Activated effector memory CD4-positive, alpha-beta T cell treated with Interleukin-2 at 50 U/mL for 16 hours (primary cell): ENCODE data around the gene LSP1.

Source experiments
- DNase-seq: peaks from one replicate; pipeline ENCODE4 v3.0.0-alpha.2; 2020

LSP1 gene

GRCh38 chr11:1893581-1894359, 40.9 kb downstream of the LSP1 start:
- no peak for DNase-seq

DNA sequence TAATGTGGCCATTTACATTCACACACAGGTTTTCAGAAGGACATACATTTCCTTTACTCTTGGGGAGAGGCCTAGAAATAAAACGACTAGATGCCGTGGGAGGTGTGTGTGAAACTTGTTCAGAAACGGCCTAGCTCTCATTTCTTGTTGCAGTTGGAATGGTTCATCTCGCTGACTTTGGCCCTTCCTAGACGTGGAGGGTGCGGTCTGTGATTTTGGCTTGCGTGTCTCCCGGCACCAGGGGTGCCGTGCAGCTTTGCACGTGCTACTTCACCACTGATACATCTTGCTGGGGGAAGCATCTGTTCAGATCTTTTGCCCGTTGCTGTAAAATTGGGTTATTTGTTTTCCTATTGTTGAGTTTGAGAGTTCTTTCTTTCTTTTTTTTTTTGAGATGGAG, 41.9 kb downstream of the LSP1 start:
- no peak for DNase-seq

GRCh38 chr11:1896468-1896867, 43.6 kb downstream of the LSP1 start:
- DNase-seq = no peak

DNA sequence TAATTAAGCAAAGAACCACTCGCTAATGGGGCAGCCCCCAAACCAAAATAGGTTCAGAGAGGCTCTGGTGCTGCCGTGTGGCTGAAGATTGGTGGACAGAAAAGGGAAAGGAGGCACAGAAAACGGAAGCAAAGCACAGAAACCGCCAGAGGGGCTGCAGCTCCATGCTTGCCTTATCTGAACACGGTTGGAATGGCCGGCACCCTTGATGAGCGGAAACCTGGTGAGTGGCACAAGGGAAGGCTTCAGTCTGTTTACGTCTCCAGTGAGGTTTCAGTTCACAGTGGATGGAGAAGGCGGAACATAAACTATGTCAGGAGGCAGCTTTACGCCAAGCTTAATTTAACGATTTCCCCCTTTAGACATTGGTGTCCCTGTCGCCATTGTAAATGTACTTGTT, 44.0 kb downstream of the LSP1 start:
- DNase-seq = no peak

- DNase-seq = no peak
These were observed 46.2 kb downstream of the LSP1 start for GRCh38 chr11:1899090-1899489.

DNA sequence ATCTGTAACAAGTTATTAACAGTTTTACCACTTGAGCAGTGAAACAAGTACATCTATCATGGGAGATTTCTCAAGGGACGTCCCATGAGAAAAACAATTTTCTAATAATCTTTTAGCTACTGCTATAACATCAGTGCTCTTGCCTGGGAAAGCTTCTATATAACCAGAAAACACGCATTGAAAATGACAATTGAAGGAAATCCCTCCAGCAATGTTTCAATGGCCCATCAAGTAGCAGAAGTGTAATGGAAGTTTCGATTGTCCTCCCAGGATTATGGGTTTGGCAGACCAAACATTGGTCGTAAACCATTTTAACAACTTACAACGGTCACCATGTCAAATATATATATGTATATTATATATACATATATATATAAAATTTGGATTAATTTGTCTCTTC, 46.8 kb downstream of the LSP1 start:
- no peak for DNase-seq

- DNase-seq = no peak
These were observed 53.3 kb downstream of the LSP1 start for GRCh38 chr11:1906181-1906580.

DNA sequence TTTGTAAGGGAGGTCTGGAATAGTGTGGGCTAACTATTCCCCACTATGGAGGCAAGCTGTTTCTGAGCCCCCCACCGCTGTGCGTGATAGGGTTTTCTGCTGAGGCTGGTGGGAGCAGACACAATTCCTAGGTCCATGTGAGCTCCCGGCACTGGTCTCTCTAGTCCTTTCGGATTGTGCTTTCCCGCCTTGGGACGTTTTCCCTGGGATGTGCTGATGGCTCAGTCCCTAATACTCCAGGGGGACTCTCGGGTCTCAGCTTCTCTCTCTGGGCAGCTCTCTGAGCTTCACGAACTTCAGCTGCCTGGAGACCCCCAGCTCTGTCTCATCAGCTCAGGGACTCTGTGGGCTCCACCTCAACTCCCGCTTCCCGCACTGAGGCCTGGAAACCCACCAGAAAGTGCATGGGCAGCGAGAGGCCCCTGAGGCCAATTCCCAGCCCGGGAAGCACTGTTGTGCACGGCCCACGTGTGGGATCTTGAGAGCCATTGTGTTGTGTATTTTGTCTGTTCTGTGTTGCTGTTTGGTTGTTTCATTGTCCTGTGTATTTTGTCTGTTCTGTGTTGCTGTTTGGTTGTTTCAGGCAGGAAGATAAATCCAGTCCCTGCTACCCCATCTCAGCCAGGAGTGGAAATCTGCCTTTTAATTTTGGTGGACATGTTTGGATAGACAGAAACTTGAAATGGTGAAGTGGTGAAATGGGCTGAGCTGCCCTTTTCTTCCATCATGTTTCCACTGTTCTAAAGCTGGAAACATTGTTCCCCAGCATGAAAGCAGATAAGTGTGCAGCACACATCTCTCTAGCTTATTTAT, 53.9 kb downstream of the LSP1 start:
- no peak for DNase-seq

- DNase-seq = no peak
These were observed 55.7 kb downstream of the LSP1 start for GRCh38 chr11:1908618-1909017.

DNA sequence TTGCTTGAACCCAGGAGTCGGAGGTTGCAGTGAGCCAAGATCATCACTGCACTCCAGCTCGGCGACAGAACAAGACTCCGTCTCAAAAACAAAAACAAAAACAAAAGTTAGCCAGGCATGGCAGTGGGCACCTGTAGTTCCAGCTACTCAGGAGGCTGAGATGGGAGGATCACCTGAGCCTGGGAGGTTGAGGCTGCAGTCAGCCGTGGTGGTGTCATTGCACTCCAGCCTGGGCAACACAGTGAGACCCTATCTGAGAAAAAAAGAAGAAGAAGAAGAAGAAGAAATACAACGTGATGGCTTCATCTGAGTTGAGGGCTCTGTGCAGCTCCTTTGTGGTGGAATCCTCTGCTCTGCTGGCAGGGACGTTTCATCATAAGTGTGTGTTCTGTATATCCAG, 56.6 kb downstream of the LSP1 start:
- DNase-seq = no peak

DNA sequence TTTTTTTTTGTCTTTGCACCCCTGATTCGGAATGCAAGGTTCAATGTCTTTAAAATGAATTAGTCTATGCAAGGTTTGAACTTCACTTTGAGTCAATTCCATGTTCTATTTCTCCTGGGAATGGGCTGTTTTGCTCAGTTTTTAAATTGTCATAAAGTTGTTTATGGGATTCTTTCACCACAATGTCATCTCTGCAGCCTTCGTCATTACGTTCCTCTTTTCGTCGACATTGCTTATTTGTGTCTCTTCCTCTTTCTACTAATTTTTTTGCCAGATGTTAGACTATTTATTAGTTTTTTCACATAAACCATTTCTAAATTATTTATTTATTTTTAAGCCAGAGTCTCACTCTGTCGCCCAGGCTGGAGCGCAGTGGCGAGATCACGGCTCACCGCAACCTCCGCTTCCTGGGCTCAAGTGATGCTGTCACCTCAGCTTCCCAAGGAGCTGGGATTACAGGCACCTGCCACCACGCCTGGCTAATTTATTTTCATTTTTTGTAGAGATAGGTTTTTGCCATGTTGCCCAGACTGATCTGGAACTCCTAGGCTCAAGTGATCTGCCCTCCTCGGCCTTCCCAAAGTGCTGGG, 59.5 kb downstream of the LSP1 start:
- no peak for DNase-seq

DNA sequence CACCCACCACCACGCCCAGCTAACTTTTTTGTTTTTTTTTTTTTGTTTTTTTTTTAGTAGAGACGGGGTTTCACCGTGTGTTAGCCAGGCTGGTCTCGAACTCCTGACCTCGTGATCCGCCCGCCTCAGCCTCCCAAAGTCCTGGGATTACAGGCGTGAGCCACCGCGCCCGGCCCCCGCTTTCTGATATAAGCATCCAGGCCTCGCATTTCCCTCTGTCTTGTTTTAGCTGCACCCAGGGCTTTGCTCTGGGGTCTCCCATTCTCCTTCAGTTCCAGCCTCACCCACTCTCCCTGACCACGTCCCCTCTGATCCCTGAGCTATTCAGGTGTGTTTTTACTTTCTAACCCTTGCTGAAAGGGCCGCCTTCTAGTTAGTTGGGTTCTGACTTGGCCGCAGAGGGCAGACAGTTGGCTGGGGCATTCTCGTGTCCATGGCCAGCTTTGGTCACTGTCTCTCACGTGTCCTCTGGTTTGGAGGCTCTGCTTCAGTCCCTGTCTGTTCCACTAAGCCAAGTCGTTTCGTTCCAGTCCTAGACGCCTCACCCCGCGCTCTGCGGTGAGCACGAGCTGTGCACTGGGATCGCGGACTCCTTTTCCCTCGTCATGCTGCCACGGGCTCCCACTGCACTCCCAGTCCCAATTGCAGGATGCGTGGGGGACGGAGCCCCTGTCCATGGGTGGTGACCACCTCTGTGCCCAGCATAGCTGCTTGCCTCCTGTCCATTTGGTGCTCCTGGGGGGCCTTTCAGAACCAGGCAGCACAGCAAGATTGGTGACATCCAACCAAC, 60.6 kb downstream of the LSP1 start:
- no peak for DNase-seq

DNA sequence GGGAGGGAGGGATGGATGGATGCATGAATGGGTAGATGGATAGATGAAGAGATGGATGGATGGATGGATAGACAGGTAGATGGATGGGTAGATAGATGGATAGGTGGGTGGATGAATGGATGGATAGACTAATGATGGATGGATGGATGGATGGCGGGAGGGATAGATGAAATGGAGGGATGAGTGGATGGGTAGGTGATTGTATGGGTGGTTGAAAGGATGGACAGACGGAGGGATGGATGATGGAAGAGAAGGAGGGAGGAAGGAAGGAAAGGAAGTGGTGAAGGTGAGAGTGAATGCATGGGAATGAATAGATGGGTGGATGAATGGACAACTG, 62.9 kb downstream of the LSP1 start:
- no peak for DNase-seq

DNA sequence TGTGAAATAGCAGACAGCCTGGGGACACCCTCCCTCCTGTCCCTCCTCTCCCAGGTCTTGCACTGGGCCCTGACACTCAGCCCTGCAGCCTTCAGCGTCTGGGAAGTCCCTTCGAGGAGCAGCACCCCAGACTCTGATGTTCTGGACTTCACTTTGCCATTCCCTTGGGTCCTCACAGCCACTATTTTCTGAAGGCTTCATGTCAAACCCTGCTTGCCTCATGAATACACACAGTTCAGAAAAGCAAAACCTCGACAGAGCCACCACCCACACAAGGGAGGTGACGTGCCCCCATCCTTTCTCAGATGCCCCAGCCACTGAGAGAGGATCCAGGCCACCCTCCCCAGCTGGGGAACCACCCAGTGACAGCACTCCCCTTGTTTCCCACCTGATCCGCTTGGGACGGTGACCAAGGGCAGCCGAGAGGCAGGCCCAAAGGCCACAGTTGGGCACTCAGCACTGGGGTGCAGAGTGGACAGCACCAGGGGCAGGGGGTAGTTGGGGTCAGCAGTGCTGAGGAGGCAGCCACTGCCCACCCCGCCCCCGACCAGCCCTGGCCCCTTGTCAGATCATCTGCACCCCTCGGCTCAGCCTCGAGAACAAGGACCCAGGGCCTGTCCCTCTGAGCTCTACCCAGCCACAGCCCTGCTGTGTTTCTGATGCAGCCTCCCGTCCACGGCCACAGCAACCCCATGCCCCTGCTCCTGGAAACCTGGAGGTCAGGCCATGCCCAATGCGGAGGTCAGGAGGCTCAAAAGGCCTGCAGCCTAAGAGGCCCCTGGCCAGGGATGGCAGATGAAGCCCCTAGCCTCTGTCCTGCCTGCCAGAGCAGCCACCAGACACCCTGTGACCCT, 63.5 kb downstream of the LSP1 start:
- no peak for DNase-seq

- no peak for DNase-seq
These were observed 64.2 kb downstream of the LSP1 start for GRCh38 chr11:1916986-1917522.

DNA sequence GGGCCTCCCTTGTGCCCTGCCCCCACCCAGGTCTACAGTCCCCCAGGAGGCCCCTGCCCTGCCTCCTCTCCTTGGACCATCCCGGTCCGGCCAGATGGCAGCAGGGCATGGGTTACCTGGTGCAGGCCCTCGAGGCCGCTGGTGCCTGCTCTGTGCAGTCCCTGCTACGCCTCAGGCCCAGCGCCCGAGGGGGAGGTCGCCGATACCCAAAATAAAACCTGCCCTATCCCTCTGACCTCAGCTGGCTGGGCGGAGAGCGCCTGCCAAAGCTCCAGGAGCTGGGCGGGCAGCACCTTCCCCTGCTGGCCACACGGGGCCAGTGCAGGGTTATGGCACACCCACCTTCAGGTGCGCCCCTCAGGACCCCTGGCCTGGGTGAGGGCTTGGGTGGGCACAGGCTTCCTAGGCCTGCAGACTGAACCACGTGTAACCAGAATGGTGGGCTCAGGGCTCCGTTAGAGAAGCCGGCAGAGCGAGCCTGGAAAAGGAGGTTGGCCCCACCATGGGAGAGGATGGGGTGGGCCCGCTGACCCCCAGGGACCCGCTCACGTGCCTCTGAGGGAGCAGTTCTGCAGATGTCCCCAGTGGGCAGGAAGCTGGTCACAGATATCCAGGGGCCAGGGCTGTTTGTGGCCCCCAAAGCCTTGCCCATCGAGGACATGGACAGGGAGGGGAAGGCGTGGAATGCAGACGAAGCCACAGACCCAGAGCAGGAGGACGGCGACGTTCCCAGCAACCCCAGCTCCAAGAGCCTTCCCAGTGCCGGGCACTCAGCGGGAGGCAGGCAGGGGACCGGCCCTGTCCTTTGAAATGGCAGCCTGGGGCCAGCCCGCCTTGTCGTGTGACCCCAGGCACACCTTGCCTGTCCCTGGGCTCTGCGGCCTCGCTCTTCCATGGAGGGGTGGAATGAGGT, 64.9 kb downstream of the LSP1 start:
- DNase-seq = no peak

DNA sequence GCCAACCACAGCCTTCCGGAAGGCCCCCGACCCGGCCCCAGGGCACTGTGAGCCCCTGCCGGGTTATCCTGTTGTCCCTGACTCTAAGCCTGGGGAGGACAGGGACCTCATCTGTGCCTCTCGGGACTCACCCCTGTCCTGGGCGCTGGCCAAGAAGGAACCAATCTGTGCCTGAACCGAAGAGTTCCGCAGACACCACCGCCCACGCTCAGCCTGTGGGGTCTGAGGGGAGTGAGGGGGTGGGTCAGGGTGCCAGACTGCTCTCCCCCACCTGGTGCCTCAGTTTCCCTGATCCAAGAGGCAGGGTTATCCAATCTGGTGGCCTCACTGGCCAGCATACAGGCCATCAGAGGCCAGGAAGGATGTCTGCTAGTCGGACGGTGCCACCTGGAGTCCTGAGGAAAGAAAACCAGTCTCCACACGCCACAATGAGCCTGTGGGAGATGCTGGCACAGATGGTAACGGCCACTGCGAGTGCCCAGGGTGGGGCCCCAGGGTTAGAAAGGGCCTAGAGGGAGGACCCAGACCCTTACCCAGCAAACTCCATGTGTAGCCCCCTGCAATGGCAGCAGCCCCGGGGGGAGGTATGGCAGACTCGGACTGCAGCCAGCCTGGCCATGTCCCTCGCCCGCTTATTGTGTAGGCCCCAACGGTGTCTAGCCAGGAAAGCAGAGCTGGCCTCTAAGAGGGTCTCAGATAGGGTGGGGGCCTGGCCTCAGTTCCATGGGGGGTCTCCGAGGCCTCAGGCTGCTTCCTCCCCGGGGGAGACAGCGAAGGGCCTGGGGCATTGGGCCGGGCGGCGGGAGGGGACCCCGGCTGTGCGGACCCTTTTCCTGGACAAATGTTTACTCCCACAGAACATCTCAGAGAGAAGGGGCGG, 65.8 kb downstream of the LSP1 start:
- DNase-seq = no peak

GRCh38 chr11:1919391-1920127, 66.7 kb downstream of the LSP1 start, which contains the start of gene TNNT3:
Gene TNNT3 (plus strand): TSS chr11:1919703. CDS start chr11:1922875, 3,172 bp downstream.
- DNase-seq = no peak
